ENCODE measurements around the gene OR9K2. TPM values are rescaled to one million over a fixed set of nuclear protein-coding genes. Genes with fewer than 3 reads are reported as not detected.
"Not testable (repeated sequence)": the region's sequence is repeated elsewhere in the genome, so short reads cannot be mapped to it uniquely, and the experiment has no call there.

The OR9K2 gene
- total RNA-seq = not detected

GRCh38 chr12:55126106-55126505 is at the start of gene OR9K2:
Gene OR9K2 (plus strand): TSS chr12:55126406. CDS start chr12:55129835, 3,429 bp downstream.
- H3K4me3 Mint-ChIP-seq = no peak within 1 kb of the TSS
- intact Hi-C loops (cut with DNase I, micrococcal nuclease) = no loop called here
- DNase-seq (no peak), ATAC-seq (no peak)
- ChIA-PET CTCF (no interaction called here), POLR2A (no interaction called here)
- H3K4me1 Mint-ChIP-seq = no peaks in the 10 kb centered on the region
- H3K36me3 Mint-ChIP-seq (ENCODE audit: low read depth) = no peaks in the 10 kb centered on the region
- no peak within 1 kb of the TSS for H3K27ac Mint-ChIP-seq
- H3K9me3 Mint-ChIP-seq (ENCODE audit: low read depth) = peaks cover 4% of the 10 kb centered on the region
- peaks cover 35% of the 10 kb centered on the region for H3K27me3 Mint-ChIP-seq

GRCh38 chr12:55092579-55092978 is 33.6 kb upstream of the OR9K2 start:
- Mint-ChIP-seq H3K4me3 (no peak overlapping the region), H3K9me3 (ENCODE audit: low read depth) (no peaks in the 10 kb centered on the region), H3K27me3 (peaks cover 17% of the 10 kb centered on the region), H3K4me1 (no peaks in the 10 kb centered on the region), H3K27ac (no peak overlapping the region), H3K36me3 (ENCODE audit: low read depth) (no peaks in the 10 kb centered on the region)
- POLR2A ChIA-PET = no interaction called here
- ATAC-seq (no peak), DNase-seq (no peak)
- intact Hi-C loops (cut with DNase I, micrococcal nuclease) = no loop called here
- CTCF ChIA-PET = interaction anchor here (0.8 to 1.3 kb wide), 2 partner anchors 12 to 344 kb away, joined by 4 to 5 read pairs; no protein-coding TSS in a partner anchor

DNA sequence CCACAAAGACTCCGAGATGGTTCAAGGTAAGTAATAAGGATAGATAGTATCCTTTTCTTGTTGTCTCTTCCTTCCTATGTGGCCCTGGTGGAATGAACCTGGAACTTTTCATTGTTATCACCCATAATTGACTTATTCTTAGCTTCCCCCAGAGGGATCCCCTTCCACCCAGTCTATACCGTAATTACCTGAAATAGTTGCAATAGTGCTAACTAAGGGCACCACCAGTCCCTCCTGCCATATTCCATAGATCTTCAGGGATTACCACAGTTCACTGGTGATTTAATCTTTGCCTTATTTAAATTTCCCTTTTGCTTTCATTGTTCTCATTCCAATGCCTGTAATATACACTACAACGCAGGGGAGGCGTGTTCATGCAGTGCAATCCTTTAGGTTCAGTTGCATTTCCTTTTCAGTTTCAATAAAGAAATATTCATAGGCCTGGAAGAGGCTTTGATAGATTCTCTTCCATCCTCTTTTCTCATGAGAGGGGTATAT is 13.8 kb upstream of the OR9K2 start:
- H3K36me3 Mint-ChIP-seq (ENCODE audit: low read depth) = no peaks in the 10 kb centered on the region
- H3K9me3 Mint-ChIP-seq (ENCODE audit: low read depth) = no peaks in the 10 kb centered on the region
- ChIA-PET POLR2A (no interaction called here), CTCF (interaction anchor here (1.0 to 1.7 kb wide), 4 partner anchors 21 to 544 kb away, joined by 3 to 5 read pairs (median 4); no protein-coding TSS in a partner anchor)
- no peak overlapping the region for H3K27ac Mint-ChIP-seq
- DNase-seq (no peak), ATAC-seq (no peak)
- peaks cover 4% of the 10 kb centered on the region for H3K27me3 Mint-ChIP-seq
- no peaks in the 10 kb centered on the region for H3K4me1 Mint-ChIP-seq
- intact Hi-C loops (cut with DNase I, micrococcal nuclease) = no loop called here
- no peak overlapping the region for H3K4me3 Mint-ChIP-seq

DNA sequence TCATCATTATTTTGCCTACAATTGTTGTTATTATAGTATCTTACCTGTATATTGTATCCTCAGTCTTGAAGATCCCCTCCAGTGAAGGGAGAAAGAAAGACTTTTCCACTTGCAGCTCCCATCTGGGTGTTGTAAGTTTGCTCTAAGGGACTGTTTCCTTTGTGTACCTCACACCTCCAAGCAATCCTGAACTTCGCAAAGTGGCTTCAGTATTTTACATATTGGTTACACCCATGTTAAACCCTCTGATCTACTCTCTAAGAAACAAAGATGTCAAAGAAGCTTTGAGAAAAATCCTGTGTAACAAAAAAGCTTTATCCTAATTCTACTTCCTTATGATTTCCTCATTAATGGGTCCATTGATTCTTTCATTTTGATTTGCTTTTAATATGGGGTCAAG is 10.1 kb upstream of the OR9K2 start:
- ATAC-seq = no peak
- no peaks in the 10 kb centered on the region for H3K36me3 Mint-ChIP-seq (ENCODE audit: low read depth)
- H3K9me3 Mint-ChIP-seq (ENCODE audit: low read depth) = no peaks in the 10 kb centered on the region
- ChIA-PET CTCF (no interaction called here), POLR2A (no interaction called here)
- no peak overlapping the region for H3K4me3 Mint-ChIP-seq
- H3K4me1 Mint-ChIP-seq = no peaks in the 10 kb centered on the region
- intact Hi-C loops (cut with DNase I, micrococcal nuclease) = no loop called here
- DNase-seq = no peak
- no peak overlapping the region for H3K27ac Mint-ChIP-seq
- peaks cover 12% of the 10 kb centered on the region for H3K27me3 Mint-ChIP-seq

DNA sequence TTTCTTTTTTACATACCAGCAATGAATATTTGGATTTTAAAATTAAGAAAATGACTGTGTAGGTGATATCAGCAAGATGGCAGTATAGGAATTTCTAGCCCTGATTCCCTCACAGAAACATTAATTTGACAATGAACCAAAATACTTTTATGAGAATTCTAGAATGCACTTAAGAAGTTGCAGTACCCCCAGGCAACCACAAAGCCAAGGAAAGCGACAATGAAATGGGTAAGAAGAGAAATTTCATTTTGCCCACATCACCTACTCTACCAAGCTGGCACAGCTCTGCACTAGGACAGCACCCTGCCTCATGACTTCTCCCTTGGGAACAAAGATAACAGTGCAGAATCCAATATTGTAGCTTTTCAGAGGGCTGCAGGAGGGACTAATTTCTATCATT is 6.6 kb downstream of the OR9K2 start:
- no peak for DNase-seq
- Mint-ChIP-seq H3K9me3 (ENCODE audit: low read depth) (no peaks in the 10 kb centered on the region), H3K36me3 (ENCODE audit: low read depth) (no peaks in the 10 kb centered on the region), H3K27ac (no peak overlapping the region), H3K4me3 (no peak overlapping the region), H3K4me1 (no peaks in the 10 kb centered on the region), H3K27me3 (peaks cover 39% of the 10 kb centered on the region)
- no peak for ATAC-seq
- ChIA-PET POLR2A (no interaction called here), CTCF (interaction anchor here (0.7 to 2.3 kb wide), 2 partner anchors 17 to 384 kb away, joined by 3 to 8 read pairs; no protein-coding TSS in a partner anchor)
- intact Hi-C loops (cut with DNase I, micrococcal nuclease) = no loop called here

- no peaks in the 10 kb centered on the region for H3K36me3 Mint-ChIP-seq (ENCODE audit: low read depth)
- DNase-seq (peak; percentile 66), ATAC-seq (no peak)
- peaks cover 4% of the 10 kb centered on the region for H3K4me1 Mint-ChIP-seq
- ChIA-PET POLR2A (no interaction called here), CTCF (interaction anchor here (0.5 to 1.5 kb wide), 7 partner anchors 9 to 442 kb away, joined by 3 to 8 read pairs (median 3); no protein-coding TSS in a partner anchor)
- no peak overlapping the region for H3K27ac Mint-ChIP-seq
- intact Hi-C loops (cut with DNase I, micrococcal nuclease) = loop anchor here (2.0 to 10.0 kb wide), 6 partner anchors 70 to 440 kb away; no protein-coding TSS in a partner anchor
- no peak overlapping the region for H3K4me3 Mint-ChIP-seq
- no peaks in the 10 kb centered on the region for H3K9me3 Mint-ChIP-seq (ENCODE audit: low read depth)
- peaks cover 9% of the 10 kb centered on the region for H3K27me3 Mint-ChIP-seq
Measured at GRCh38 chr12:55142669-55143565, 16.7 kb downstream of the OR9K2 start.

DNA sequence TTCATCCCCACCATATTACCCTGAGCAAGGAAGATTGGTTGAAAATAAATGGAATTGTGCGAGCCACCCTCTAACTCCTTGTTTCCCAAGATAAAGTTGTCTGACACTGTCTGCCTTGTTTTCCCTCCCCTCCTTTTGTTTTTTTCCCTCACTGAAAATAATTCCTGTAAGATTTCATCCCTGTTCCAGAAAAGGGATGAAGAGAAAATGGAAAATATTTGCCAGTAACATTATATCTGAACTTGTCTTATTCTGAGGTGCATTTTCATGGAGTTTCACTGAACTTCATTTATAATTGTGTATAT is 17.3 kb downstream of the OR9K2 start:
- ChIA-PET CTCF (interaction anchor here (0.6 to 0.9 kb wide), 3 partner anchors 145 to 281 kb away, joined by 3 read pairs; no protein-coding TSS in a partner anchor), POLR2A (no interaction called here)
- Mint-ChIP-seq H3K36me3 (ENCODE audit: low read depth) (no peaks in the 10 kb centered on the region), H3K4me3 (no peak overlapping the region), H3K9me3 (ENCODE audit: low read depth) (no peaks in the 10 kb centered on the region), H3K4me1 (peaks cover 4% of the 10 kb centered on the region), H3K27ac (no peak overlapping the region), H3K27me3 (peaks cover 11% of the 10 kb centered on the region)
- DNase-seq = no peak
- intact Hi-C loops (cut with DNase I, micrococcal nuclease) = loop anchor here (2.0 to 10.0 kb wide), 6 partner anchors 71 to 441 kb away; no protein-coding TSS in a partner anchor
- no peak for ATAC-seq

DNA sequence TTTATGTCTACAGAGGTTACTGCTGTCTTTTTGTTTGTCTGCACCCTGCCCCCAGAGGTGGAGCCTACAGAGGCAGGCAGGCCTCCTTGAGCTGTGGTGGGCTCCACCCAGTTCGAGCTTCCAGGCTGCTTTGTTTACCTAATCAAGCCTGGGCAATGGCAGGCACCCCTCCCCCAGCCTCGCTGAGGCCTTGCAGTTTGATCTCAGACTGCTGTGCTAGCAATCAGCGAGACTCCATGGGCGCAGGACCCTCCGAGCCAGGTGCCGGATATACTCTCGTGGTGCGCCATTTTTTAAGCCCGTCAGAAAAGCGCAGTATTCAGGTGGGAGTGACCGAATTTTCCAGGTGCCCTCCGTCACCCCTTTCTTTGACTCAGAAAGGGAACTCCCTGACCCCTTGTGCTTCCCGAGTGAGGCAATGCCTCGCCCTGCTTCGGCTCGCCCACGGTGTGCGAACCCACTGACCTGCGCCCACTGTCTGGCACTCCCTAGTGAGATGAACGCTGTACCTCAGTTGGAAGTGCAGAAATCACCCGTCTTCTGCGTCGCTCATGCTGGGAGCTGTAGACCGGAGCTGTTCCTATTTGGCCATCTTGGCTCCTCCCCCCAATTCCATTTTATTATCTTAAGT is 40.9 kb downstream of the OR9K2 start:
- POLR2A ChIA-PET; H3K27ac Mint-ChIP-seq; intact Hi-C loops (cut with DNase I, micrococcal nuclease); DNase-seq; H3K4me3 Mint-ChIP-seq; ATAC-seq; H3K9me3 Mint-ChIP-seq (ENCODE audit: low read depth); H3K4me1 Mint-ChIP-seq; H3K36me3 Mint-ChIP-seq (ENCODE audit: low read depth); H3K27me3 Mint-ChIP-seq: not testable (repeated sequence)
- CTCF ChIA-PET = interaction anchor here (0.6 kb wide), 1 partner anchor 552 kb away, joined by 3 read pairs; no protein-coding TSS in a partner anchor

- no peaks in the 10 kb centered on the region for H3K36me3 Mint-ChIP-seq (ENCODE audit: low read depth)
- ATAC-seq (no peak), DNase-seq (no peak)
- ChIA-PET POLR2A (no interaction called here), CTCF (no interaction called here)
- H3K9me3 Mint-ChIP-seq (ENCODE audit: low read depth) = no peaks in the 10 kb centered on the region
- H3K27me3 Mint-ChIP-seq = peaks cover 14% of the 10 kb centered on the region
- H3K27ac Mint-ChIP-seq = no peak overlapping the region
- intact Hi-C loops (cut with DNase I, micrococcal nuclease) = no loop called here
- no peaks in the 10 kb centered on the region for H3K4me1 Mint-ChIP-seq
- H3K4me3 Mint-ChIP-seq = no peak overlapping the region
Measured at GRCh38 chr12:55171445-55171844, 45.2 kb downstream of the OR9K2 start.

GRCh38 chr12:55171846-55172245 is 45.6 kb downstream of the OR9K2 start:
- H3K36me3 Mint-ChIP-seq (ENCODE audit: low read depth); DNase-seq; intact Hi-C loops (cut with DNase I, micrococcal nuclease); POLR2A ChIA-PET; H3K4me1 Mint-ChIP-seq; H3K4me3 Mint-ChIP-seq; H3K9me3 Mint-ChIP-seq (ENCODE audit: low read depth); CTCF ChIA-PET; ATAC-seq; H3K27ac Mint-ChIP-seq: not testable (repeated sequence)
- peaks cover 14% of the 10 kb centered on the region for H3K27me3 Mint-ChIP-seq

DNA sequence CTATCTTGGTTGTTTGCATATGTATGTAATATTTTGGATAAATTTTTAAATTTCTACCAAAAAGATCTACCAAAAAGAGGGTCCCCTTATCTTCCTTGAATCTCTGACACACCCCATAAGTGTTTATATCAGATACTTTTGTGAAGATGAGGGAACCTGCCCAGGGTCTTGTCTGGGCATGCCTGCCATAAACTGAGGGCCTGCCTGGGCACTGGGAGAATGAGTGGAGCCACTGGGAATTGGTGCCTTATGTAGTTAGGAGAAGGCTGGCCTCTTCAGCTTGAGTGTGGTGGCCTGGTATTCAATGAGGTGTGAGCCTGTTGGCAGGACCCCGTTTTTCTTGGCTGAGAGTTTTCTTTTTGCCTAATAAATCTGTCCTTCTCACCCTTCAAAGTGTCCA is 46.5 kb downstream of the OR9K2 start:
- Mint-ChIP-seq H3K4me3 (no peak overlapping the region), H3K36me3 (ENCODE audit: low read depth) (no peaks in the 10 kb centered on the region), H3K27ac (no peak overlapping the region), H3K9me3 (ENCODE audit: low read depth) (no peaks in the 10 kb centered on the region), H3K27me3 (peaks cover 16% of the 10 kb centered on the region), H3K4me1 (no peaks in the 10 kb centered on the region)
- DNase-seq (no peak), ATAC-seq (no peak)
- intact Hi-C loops (cut with DNase I, micrococcal nuclease) = no loop called here
- ChIA-PET CTCF (no interaction called here), POLR2A (no interaction called here)

DNA sequence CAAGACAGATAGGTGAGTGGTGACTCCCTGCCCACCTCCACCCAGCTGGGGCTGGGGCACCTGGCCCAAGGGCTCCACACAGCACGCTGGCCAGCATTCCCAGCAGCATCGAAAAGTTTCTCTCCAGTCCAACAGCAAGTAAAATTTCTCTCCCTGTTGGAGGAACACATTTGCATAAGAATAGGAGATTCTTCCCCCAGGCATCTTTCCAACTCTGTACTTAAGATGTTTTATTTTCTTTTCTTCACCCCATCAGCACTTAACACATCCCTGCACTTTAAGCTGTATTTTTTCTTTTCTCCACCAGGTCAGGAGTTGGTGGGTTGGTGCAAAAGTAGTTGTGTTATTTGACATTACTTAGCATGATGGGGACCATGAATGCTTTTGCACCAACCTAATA is 47.2 kb downstream of the OR9K2 start:
- no peak for ATAC-seq
- ChIA-PET POLR2A (no interaction called here), CTCF (interaction anchor here (0.5 to 1.0 kb wide), 2 partner anchors 190 to 440 kb away, joined by 3 read pairs; no protein-coding TSS in a partner anchor)
- H3K27me3 Mint-ChIP-seq = peaks cover 23% of the 10 kb centered on the region
- H3K27ac Mint-ChIP-seq = peak overlapping the region; percentile 7
- intact Hi-C loops (cut with DNase I, micrococcal nuclease) = no loop called here
- no peaks in the 10 kb centered on the region for H3K9me3 Mint-ChIP-seq (ENCODE audit: low read depth)
- no peak for DNase-seq
- no peak overlapping the region for H3K4me3 Mint-ChIP-seq
- H3K4me1 Mint-ChIP-seq = no peaks in the 10 kb centered on the region
- no peaks in the 10 kb centered on the region for H3K36me3 Mint-ChIP-seq (ENCODE audit: low read depth)
